ENCODE results near the gene AKT1S1. TPM values are rescaled to one million over a fixed set of nuclear protein-coding genes. Genes with fewer than 3 reads are reported as not detected.

AKT1S1 gene
- total RNA-seq, 4 donors from 2014 or later, result 15.4 to 30.6 (median 21.9) TPM

- no peak for TF ChIP-seq POLR2AphosphoS5 (IDR thresholded peaks at IDR 0.05)
- TF ChIP-seq POLR2A (IDR thresholded peaks at IDR 0.05; ENCODE audit: low read depth), result no peak
- no peak for TF ChIP-seq EP300 (IDR thresholded peaks at IDR 0.05)
- TF ChIP-seq CTCF (IDR thresholded peaks at IDR 0.05), result no peak
- peaks cover 9 to 17% (median 16%) of the 10 kb centered on the region in 4 donors for H3K4me1 ChIP-seq
- H3K9me3 ChIP-seq, result no peaks in the 10 kb centered on the region
- peaks cover 0 to 37% (median 9%) of the 10 kb centered on the region in 4 donors for H3K27me3 ChIP-seq
- H3K27ac ChIP-seq (replicated peaks in 1 of 4), result no peak overlapping the region
- DNase-seq (ENCODE audit: extremely low spot score), result no peak
- H3K4me3 ChIP-seq, result no peak overlapping the region
- H3K36me3 ChIP-seq, result peaks cover 15 to 54% (median 36%) of the 10 kb centered on the region in 4 donors
- intact Hi-C loops (cut with DNase I), result no loop called here
- 89% methylated on average over 19 of the region's 23 CpGs for WGBS
Observed at GRCh38 chr19:49889038-49889686, 12.0 kb upstream of the AKT1S1 start.

- H3K4me1 ChIP-seq, result peaks cover 9 to 17% (median 16%) of the 10 kb centered on the region in 4 donors
- H3K27me3 ChIP-seq, result peaks cover 0 to 37% (median 9%) of the 10 kb centered on the region in 4 donors
- H3K4me3 ChIP-seq, result no peak overlapping the region
- TF ChIP-seq EP300 (IDR thresholded peaks at IDR 0.05) (no peak), CTCF (IDR thresholded peaks at IDR 0.05) (no peak), POLR2A (IDR thresholded peaks at IDR 0.05; ENCODE audit: low read depth) (no peak), POLR2AphosphoS5 (IDR thresholded peaks at IDR 0.05) (no peak)
- H3K27ac ChIP-seq (replicated peaks in 1 of 4), result no peak overlapping the region
- intact Hi-C loops (cut with DNase I), result no loop called here
- 69% methylated on average over 5 of the region's 18 CpGs for WGBS
- H3K9me3 ChIP-seq, result no peaks in the 10 kb centered on the region
- H3K36me3 ChIP-seq, result peaks cover 22 to 61% (median 43%) of the 10 kb centered on the region in 4 donors
- no peak for DNase-seq (ENCODE audit: extremely low spot score)
Observed at GRCh38 chr19:49888510-49888824, 11.3 kb upstream of the AKT1S1 start.

GRCh38 chr19:49887665-49888509, 10.7 kb upstream of the AKT1S1 start:
- no peak for TF ChIP-seq POLR2AphosphoS5 (IDR thresholded peaks at IDR 0.05)
- TF ChIP-seq CTCF (IDR thresholded peaks at IDR 0.05), result no peak
- TF ChIP-seq EP300 (IDR thresholded peaks at IDR 0.05), result no peak
- no peak for TF ChIP-seq POLR2A (IDR thresholded peaks at IDR 0.05; ENCODE audit: low read depth)
- intact Hi-C loops (cut with DNase I), result no loop called here
- peaks cover 28 to 67% (median 49%) of the 10 kb centered on the region in 4 donors for H3K36me3 ChIP-seq

GRCh38 chr19:49887037-49887664, 10.0 kb upstream of the AKT1S1 start:
- intact Hi-C loops (cut with DNase I), result no loop called here
- no peak overlapping the region for H3K4me3 ChIP-seq
- H3K27me3 ChIP-seq, result peaks cover 0 to 28% (median 9%) of the 10 kb centered on the region in 4 donors
- no peak overlapping the region for H3K27ac ChIP-seq (replicated peaks in 1 of 4)
- peaks cover 9 to 17% (median 16%) of the 10 kb centered on the region in 4 donors for H3K4me1 ChIP-seq
- TF ChIP-seq POLR2A (IDR thresholded peaks at IDR 0.05; ENCODE audit: low read depth), result no peak
- TF ChIP-seq CTCF (IDR thresholded peaks at IDR 0.05), result no peak
- TF ChIP-seq POLR2AphosphoS5 (IDR thresholded peaks at IDR 0.05), result no peak
- TF ChIP-seq EP300 (IDR thresholded peaks at IDR 0.05), result no peak
- 83% methylated on average over 16 of the region's 23 CpGs for WGBS
- H3K9me3 ChIP-seq, result no peaks in the 10 kb centered on the region
- peaks cover 36 to 74% (median 57%) of the 10 kb centered on the region in 4 donors for H3K36me3 ChIP-seq
- DNase-seq (ENCODE audit: extremely low spot score), result no peak

More at GRCh38 chr19:49887665-49888509, 10.7 kb upstream of the AKT1S1 start:
- DNase-seq (ENCODE audit: extremely low spot score), result no peak
- Histone ChIP-seq H3K9me3 (no peaks in the 10 kb centered on the region), H3K4me3 (no peak overlapping the region), H3K4me1 (peaks cover 9 to 17% (median 16%) of the 10 kb centered on the region in 4 donors), H3K27ac (replicated peaks in 1 of 4) (no peak overlapping the region), H3K27me3 (peaks cover 0 to 32% (median 9%) of the 10 kb centered on the region in 4 donors)
- WGBS, result 81% methylated on average over 36 of the region's 54 CpGs

All from esophagus muscularis mucosa (tissue), 4 donors.